Parathyroid adenoma (tissue), 2 donors: ENCODE data around the gene PTGES3.

Experiments
- H2AFZ ChIP-seq: fragments of 300-600 bp; sonication (generic); one replicate; pipeline ENCODE4 v1.7.0; 2017; ENCODE audit warnings: antibody characterized with exemption, mild to moderate bottlenecking
- H3K27ac ChIP-seq: fragments of 300-600 bp; sonication (generic); one replicate; pipeline ENCODE4 v1.7.0; 2017
- H3K27me3 ChIP-seq: fragments of 300-600 bp; sonication (generic); one replicate; pipeline ENCODE4 v1.7.0; 2017; ENCODE audit warnings: low read length; ENCODE audit not compliant: control insufficient read depth, insufficient read depth
- H3K36me3 ChIP-seq: fragments of 300-600 bp; sonication (generic); one replicate; pipeline ENCODE4 v1.7.0; 2017; ENCODE audit warnings: low read length; ENCODE audit not compliant: control insufficient read depth, insufficient read depth
- H3K4me1 ChIP-seq: fragments of 300-600 bp; sonication (generic); one replicate; pipeline ENCODE4 v1.7.0; 2017; ENCODE audit warnings: control low read depth
- H3K4me2 ChIP-seq: fragments of 300-600 bp; sonication (generic); one replicate; pipeline ENCODE4 v1.7.0; 2017; ENCODE audit warnings: low read length
- H3K4me3 ChIP-seq: fragments of 300-600 bp; sonication (generic); one replicate; pipeline ENCODE4 v1.7.0; 2017; ENCODE audit warnings: low read depth, low read length
- H3K79me2 ChIP-seq: fragments of 300-600 bp; sonication (generic); one replicate; pipeline ENCODE4 v1.7.0; 2017; ENCODE audit warnings: control low read depth
- H3K9ac ChIP-seq: fragments of 300-600 bp; sonication (generic); one replicate; pipeline ENCODE4 v1.7.0; 2017; ENCODE audit warnings: mild to moderate bottlenecking
- H3K9me3 ChIP-seq: fragments of 300-600 bp; sonication (generic); one replicate; pipeline ENCODE4 v1.7.0; 2017; ENCODE audit warnings: low read length; ENCODE audit not compliant: control insufficient read depth
- TF ChIP-seq, protein P1 (sequence below): fragments of 300-600 bp; sonication (generic); IDR thresholded peaks from one replicate; pipeline ENCODE4 v1.7.0; 2017; ENCODE audit warnings: antibody characterized with exemption, mild to moderate bottlenecking
- donor health status: primary hyperparathyroidism.

PTGES3 gene

DNA sequence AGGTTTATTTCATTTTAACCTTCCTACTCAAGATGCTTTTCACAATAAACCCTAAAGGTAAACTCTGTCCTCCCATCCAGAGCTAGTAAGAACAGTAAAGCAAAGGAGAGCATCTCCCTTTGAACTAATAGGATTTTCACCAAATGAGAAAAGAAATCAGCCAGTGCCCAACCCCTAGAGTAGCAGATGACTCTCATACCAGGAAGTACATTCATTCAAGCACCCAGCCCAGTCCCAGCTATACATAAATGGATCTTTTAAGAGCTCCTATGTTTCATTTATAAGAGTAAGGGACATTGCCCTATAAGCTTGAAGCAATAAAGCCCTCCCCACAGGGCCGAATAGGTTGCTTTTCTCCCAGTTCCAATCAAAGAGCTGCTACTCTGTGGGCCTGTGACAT, 65.5 kb downstream of the PTGES3 start:
- no peaks in the 10 kb centered on the region for H3K9me3 ChIP-seq
- peaks cover 71% of the 10 kb centered on the region for H3K79me2 ChIP-seq
- H3K36me3 ChIP-seq, result no peaks in the 10 kb centered on the region
- no peak overlapping the region for H3K4me3 ChIP-seq
- peaks cover 14% of the 10 kb centered on the region for H3K4me1 ChIP-seq
- H3K27me3 ChIP-seq, result no peaks in the 10 kb centered on the region
- TF ChIP-seq, protein P1, sequence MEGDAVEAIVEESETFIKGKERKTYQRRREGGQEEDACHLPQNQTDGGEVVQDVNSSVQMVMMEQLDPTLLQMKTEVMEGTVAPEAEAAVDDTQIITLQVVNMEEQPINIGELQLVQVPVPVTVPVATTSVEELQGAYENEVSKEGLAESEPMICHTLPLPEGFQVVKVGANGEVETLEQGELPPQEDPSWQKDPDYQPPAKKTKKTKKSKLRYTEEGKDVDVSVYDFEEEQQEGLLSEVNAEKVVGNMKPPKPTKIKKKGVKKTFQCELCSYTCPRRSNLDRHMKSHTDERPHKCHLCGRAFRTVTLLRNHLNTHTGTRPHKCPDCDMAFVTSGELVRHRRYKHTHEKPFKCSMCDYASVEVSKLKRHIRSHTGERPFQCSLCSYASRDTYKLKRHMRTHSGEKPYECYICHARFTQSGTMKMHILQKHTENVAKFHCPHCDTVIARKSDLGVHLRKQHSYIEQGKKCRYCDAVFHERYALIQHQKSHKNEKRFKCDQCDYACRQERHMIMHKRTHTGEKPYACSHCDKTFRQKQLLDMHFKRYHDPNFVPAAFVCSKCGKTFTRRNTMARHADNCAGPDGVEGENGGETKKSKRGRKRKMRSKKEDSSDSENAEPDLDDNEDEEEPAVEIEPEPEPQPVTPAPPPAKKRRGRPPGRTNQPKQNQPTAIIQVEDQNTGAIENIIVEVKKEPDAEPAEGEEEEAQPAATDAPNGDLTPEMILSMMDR, result no peak
- H3K4me2 ChIP-seq, result no peak overlapping the region
- no peak overlapping the region for H3K27ac ChIP-seq
- H3K9ac ChIP-seq, result no peak overlapping the region
- no peak overlapping the region for H2AFZ ChIP-seq

- no peaks in the 10 kb centered on the region for H3K27me3 ChIP-seq
- no peaks in the 10 kb centered on the region for H3K36me3 ChIP-seq
- H2AFZ ChIP-seq, result no peak overlapping the region
- H3K9ac ChIP-seq, result no peak overlapping the region
- peaks cover 44% of the 10 kb centered on the region for H3K79me2 ChIP-seq
- no peaks in the 10 kb centered on the region for H3K4me1 ChIP-seq
- no peak overlapping the region for H3K4me3 ChIP-seq
- no peaks in the 10 kb centered on the region for H3K9me3 ChIP-seq
- no peak overlapping the region for H3K27ac ChIP-seq
- H3K4me2 ChIP-seq, result no peak overlapping the region
- TF ChIP-seq, protein P1, result no peak
Observed at GRCh38 chr12:56616925-56617324, 71.2 kb downstream of the PTGES3 start.

DNA sequence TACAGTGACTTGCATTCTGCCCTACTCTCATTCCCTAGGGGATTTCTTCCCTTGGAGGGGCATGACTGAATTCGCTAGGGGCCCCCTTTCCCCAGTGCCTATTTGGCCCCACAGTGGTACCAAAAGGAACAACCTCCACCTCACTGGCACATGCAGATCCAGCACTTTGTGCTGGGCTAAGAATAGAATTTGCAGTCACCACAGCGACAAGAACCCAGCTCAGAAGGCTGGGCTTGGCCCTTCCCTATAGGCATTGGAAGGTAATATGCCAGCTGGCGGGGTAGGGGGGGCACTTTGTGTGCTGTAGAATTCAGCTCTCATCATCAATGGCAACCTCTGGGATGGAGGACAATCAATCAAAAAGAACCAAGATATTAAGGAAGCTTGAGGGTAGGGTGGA, 71.8 kb downstream of the PTGES3 start:
- TF ChIP-seq, protein P1, result no peak
- H3K9me3 ChIP-seq, result no peaks in the 10 kb centered on the region
- H3K4me2 ChIP-seq, result no peak overlapping the region
- no peaks in the 10 kb centered on the region for H3K27me3 ChIP-seq
- H3K4me1 ChIP-seq, result no peaks in the 10 kb centered on the region
- H2AFZ ChIP-seq, result no peak overlapping the region
- no peaks in the 10 kb centered on the region for H3K36me3 ChIP-seq
- H3K4me3 ChIP-seq, result no peak overlapping the region
- no peak overlapping the region for H3K9ac ChIP-seq
- H3K27ac ChIP-seq, result no peak overlapping the region
- peaks cover 41% of the 10 kb centered on the region for H3K79me2 ChIP-seq

DNA sequence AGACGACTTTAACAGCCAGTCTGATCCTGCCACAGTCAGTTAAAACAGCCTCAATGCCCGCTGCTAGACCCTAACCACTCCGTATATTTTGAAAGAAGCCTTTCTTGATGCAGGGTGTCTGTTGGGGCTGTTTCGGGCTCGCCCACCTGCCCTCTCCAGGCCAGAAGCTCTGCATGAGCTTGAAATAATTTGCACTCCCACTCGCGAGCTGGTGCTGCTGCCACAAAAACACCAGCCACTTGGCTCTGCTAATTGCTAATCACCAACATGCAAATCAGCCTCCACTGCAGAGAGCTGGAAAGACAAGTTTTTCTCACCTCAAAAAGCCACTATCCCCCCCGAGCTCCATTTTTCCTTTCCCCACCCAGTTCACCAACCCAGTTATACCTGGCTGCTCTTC, 73.5 kb downstream of the PTGES3 start:
- Histone ChIP-seq H2AFZ (no peak overlapping the region), H3K4me3 (no peak overlapping the region), H3K79me2 (peaks cover 29% of the 10 kb centered on the region), H3K36me3 (no peaks in the 10 kb centered on the region), H3K27ac (no peak overlapping the region), H3K27me3 (no peaks in the 10 kb centered on the region), H3K9ac (no peak overlapping the region), H3K4me1 (no peaks in the 10 kb centered on the region), H3K4me2 (no peak overlapping the region), H3K9me3 (no peaks in the 10 kb centered on the region)
- TF ChIP-seq, protein P1, result no peak
